HUES64 (cell line): ENCODE results near the gene ARPP19.

ENCODE experiments used
- H3K27ac ChIP-seq: 2 replicates; pipeline ENCODE4 v1.7.0; 2013; ENCODE audit warnings: low read depth, low read length, inconsistent platforms
- H3K27me3 ChIP-seq: 2 replicates; pipeline ENCODE4 v1.6.1; 2013; ENCODE audit warnings: mild to moderate bottlenecking, low read length; ENCODE audit not compliant: insufficient read depth
- H3K36me3 ChIP-seq: 2 replicates; pipeline ENCODE4 v1.6.1; 2013; ENCODE audit warnings: mild to moderate bottlenecking, low read length; ENCODE audit not compliant: insufficient read depth
- H3K4me1 ChIP-seq: 2 replicates; pipeline ENCODE4 v1.6.1; 2013; ENCODE audit warnings: mild to moderate bottlenecking, low read length, moderate library complexity; ENCODE audit not compliant: insufficient read depth
- H3K4me3 ChIP-seq: 2 replicates; pipeline ENCODE4 v1.5.1; 2013; ENCODE audit warnings: mild to moderate bottlenecking, low read length, moderate library complexity
- H3K9ac ChIP-seq: 2 replicates; pipeline ENCODE4 v1.6.1; 2013; ENCODE audit warnings: mild to moderate bottlenecking, low read depth, low read length
- H3K9me3 ChIP-seq: 2 replicates; pipeline ENCODE4 v1.6.1; 2013; ENCODE audit warnings: low read depth, low read length; ENCODE audit not compliant: insufficient read depth
- WGBS: fragments of 150-250, 120-280 bp; methylation state at CpG from one replicate; pipeline ENCODE4 v1.1.7; 2013; ENCODE audit warnings: missing lambda C conversion rate; 5-methylcytosine and 5-hydroxymethylcytosine counted together

Gene ARPP19

GRCh38 chr15:52509500-52510245 lies 59.2 kb downstream of the ARPP19 start:
- 82% methylated on average over 3 of the region's 3 CpGs for WGBS
- Histone ChIP-seq H3K4me1 (peaks cover 6% of the 10 kb centered on the region; the same call in 1 of the 2 replicates), H3K36me3 (no peaks in the 10 kb centered on the region), H3K4me3 (no peak overlapping the region), H3K27me3 (no peaks in the 10 kb centered on the region), H3K9ac (no peak overlapping the region), H3K9me3 (no peaks in the 10 kb centered on the region), H3K27ac (no peak overlapping the region)

- 75% methylated on average over 6 of the region's 6 CpGs for WGBS
- H3K4me1 ChIP-seq: peaks cover 6% of the 10 kb centered on the region; the same call in 1 of the 2 replicates
- no peaks in the 10 kb centered on the region for H3K9me3 ChIP-seq
These were observed 62.3 kb downstream of the ARPP19 start for GRCh38 chr15:52506549-52506948.

GRCh38 chr15:52505151-52505550 lies 63.7 kb downstream of the ARPP19 start:
- no peak overlapping the region for H3K27ac ChIP-seq
- no peaks in the 10 kb centered on the region for H3K27me3 ChIP-seq
- no peak overlapping the region for H3K4me3 ChIP-seq
- no peaks in the 10 kb centered on the region for H3K9me3 ChIP-seq
- no peaks in the 10 kb centered on the region; the same call in 1 of the 2 replicates for H3K4me1 ChIP-seq
- WGBS: 93% methylated on average over 6 of the region's 6 CpGs
- H3K9ac ChIP-seq: no peak overlapping the region
- H3K36me3 ChIP-seq: no peaks in the 10 kb centered on the region

More at GRCh38 chr15:52506549-52506948, 62.3 kb downstream of the ARPP19 start:
- H3K27me3 ChIP-seq: no peaks in the 10 kb centered on the region
- H3K36me3 ChIP-seq: no peaks in the 10 kb centered on the region
- H3K9ac ChIP-seq: no peak overlapping the region
- no peak overlapping the region for H3K27ac ChIP-seq
- no peak overlapping the region for H3K4me3 ChIP-seq

- H3K9ac ChIP-seq: no peak overlapping the region
- no peaks in the 10 kb centered on the region for H3K9me3 ChIP-seq
- H3K4me3 ChIP-seq: no peak overlapping the region
- WGBS: 97% methylated on average over 5 of the region's 5 CpGs
- H3K27me3 ChIP-seq: no peaks in the 10 kb centered on the region
- H3K4me1 ChIP-seq: no peaks in the 10 kb centered on the region
- H3K27ac ChIP-seq: no peak overlapping the region
- no peaks in the 10 kb centered on the region for H3K36me3 ChIP-seq
These were observed 64.9 kb downstream of the ARPP19 start for GRCh38 chr15:52503788-52504496.

- Histone ChIP-seq H3K36me3 (no peaks in the 10 kb centered on the region), H3K9ac (no peak overlapping the region), H3K4me1 (no peaks in the 10 kb centered on the region), H3K27me3 (no peaks in the 10 kb centered on the region), H3K9me3 (no peaks in the 10 kb centered on the region), H3K4me3 (no peak overlapping the region), H3K27ac (no peak overlapping the region)
- 100% methylated on average over 1 of the region's 1 CpG for WGBS
These were observed 66.2 kb downstream of the ARPP19 start for GRCh38 chr15:52502608-52503007.

- Histone ChIP-seq H3K4me3 (no peak overlapping the region), H3K27ac (no peak overlapping the region), H3K4me1 (no peaks in the 10 kb centered on the region), H3K27me3 (no peaks in the 10 kb centered on the region), H3K9me3 (no peaks in the 10 kb centered on the region), H3K36me3 (no peaks in the 10 kb centered on the region), H3K9ac (no peak overlapping the region)
- WGBS: 91% methylated on average over 3 of the region's 3 CpGs
These were observed 69.3 kb downstream of the ARPP19 start for GRCh38 chr15:52499506-52499905.

GRCh38 chr15:52498706-52499105 lies 70.1 kb downstream of the ARPP19 start:
- Histone ChIP-seq H3K27ac (no peak overlapping the region), H3K27me3 (no peaks in the 10 kb centered on the region), H3K36me3 (no peaks in the 10 kb centered on the region), H3K4me1 (no peaks in the 10 kb centered on the region), H3K9ac (no peak overlapping the region), H3K9me3 (no peaks in the 10 kb centered on the region), H3K4me3 (no peak overlapping the region)
